Measurements from ENCODE around the gene SLC4A3.

Gene SLC4A3

DNA sequence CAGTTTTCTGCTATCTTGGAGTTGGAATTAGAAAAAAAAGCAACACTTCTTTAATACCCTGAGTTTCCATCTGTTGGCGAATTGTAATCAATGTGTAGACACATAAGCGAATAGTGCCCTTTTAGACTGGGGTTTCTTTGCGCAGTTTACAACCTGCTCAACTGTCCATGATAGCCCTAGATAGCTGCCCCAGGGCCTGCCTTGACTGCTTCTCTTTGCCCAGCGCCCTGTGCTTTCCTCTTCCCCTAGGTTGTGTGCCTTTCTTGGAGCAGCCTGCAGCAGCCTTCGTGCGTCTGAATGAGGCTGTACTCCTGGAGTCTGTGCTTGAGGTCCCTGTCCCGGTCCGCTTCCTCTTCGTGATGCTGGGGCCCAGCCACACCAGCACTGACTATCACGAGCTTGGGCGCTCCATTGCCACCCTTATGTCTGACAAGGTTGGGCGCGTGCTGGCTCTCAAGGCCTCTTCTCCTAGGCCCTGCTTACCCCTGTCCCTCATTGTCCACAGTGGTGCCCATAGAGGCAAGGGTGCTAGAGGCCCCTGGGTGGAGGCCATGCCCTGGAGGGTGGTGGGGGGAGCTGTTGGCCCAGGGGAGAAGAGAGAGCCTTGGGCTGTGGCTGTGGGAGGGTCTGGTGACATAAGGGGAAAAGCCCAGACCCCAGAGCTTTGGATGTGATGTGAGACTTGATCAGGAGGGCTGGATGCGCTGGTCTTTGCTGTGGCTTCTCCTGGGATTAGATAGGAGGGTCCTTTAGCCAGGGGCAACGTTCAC lies 6.9 kb downstream of the SLC4A3 start:
- DNase-seq = no peak

DNA sequence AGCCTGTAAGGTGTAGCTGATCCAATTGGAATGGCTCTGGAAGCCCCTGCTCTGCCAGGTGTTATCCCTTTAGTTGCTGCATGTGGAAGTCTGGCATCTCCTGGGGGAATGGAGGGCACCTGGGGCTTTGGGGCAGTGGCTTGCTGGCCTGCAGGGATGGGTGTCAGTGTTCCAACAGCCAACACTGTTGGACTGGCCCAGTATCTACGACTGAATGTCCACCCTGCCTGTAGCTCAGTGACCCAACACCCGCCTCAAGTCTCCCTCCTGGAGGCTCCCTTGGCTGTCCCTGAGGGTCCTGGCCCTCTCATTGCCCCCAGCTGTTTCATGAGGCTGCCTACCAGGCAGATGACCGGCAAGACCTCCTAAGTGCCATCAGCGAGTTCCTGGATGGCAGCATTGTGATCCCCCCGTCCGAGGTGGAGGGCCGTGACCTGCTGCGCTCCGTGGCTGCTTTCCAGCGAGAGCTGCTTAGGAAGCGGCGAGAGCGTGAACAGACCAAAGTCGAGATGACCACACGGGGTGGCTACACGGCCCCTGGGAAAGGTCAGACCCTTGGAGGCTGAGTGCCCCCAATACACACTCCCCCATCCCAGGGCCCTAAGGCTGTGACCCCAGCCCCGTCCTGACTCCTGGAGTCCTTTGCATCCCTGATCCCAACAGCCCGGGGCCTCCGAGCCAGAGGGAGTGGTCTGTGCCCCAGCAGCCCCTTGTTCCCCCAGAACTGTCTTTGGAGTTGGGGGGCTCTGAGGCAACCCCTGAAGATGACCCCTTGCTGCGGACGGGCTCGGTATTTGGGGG lies 7.7 kb downstream of the SLC4A3 start:
- DNase-seq = no peak

DNA sequence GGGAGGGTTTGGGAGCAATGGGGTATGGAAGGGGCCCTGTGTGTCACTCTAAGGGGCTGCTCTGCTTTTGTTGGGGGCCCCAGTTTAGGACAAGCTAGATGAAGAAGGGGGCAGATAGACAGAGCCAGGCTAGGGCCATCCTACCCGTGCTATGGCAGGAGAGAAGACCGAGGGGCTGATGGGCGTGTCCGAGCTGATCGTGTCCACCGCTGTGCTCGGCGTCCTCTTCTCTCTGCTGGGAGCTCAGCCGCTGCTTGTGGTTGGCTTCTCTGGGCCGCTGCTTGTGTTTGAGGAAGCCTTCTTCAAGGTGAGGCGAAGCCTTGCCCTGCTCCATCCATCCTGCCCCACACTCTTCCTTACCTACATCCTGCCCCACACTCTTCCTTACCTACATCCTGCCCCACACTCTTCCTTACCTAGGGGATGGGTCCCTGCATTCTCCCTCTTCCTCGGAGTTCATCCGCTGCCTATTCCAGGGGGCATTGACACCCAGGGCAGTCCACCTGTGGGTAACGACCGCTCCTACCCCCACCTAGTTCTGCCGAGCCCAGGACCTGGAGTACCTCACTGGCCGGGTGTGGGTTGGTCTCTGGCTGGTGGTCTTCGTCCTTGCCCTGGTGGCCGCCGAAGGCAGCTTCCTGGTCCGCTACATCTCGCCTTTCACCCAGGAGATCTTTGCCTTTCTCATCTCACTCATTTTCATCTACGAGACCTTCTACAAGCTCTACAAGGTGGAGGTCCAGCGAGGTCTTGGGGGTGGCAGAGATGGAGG lies 8.9 kb downstream of the SLC4A3 start:
- DNase-seq = no peak

DNA sequence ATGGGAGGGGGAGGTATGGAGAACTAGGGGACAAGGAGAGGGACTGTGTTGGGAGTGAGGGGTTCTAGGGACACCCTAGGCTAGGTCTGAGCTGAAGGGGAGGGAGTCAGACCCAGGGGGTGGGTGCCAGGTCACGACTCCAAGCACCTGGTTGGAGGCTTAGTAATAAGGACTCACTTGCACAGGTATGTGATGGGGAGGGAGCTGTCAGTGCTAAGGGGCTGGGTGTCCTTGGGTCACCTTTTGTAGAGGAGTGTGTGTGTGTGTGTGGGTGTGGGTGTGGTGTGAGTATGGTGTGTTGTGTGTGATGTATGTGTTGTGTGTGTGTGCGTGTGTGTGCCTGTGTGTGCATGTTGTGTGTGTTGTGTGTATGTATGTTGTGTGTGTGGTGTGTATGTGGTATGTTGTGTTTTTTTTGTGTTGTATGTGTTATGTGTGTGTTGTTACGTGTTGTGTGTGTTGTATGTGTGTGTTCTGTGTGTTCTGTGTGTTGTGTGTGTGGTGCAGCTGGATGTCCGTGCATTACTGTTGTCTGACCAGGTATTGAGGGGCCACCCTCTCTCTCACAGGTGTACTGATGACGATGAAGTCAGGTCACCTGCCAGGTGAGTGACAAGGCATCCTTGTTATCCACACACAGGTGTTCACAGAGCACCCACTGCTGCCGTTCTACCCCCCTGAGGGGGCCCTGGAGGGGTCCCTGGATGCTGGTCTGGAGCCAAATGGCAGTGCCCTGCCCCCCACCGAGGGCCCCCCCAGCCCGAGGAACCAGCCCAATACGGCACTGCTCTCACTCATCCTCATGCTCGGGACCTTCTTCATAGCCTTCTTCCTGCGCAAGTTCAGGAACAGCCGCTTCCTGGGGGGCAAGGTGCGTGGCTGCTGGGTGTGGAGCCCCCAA lies 9.8 kb downstream of the SLC4A3 start:
- no peak for DNase-seq

DNA sequence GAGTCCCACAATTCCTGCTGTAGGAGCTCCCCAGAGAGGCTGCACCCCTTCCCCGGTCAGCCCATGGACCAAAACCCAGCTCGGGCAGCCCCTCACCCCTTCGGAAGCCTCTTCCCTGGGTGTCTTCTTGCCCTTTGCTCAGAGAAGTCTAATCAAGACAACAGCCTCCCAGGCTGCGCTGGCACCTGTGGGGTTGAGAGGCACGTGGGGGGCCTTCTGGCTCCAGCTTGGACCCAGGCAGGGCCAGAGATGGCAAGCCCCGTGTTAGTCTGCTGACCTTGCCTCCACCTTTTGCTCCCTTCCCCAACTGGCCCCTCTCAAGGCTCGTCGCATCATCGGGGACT lies 10.4 kb downstream of the SLC4A3 start:
- DNase-seq = no peak

DNA sequence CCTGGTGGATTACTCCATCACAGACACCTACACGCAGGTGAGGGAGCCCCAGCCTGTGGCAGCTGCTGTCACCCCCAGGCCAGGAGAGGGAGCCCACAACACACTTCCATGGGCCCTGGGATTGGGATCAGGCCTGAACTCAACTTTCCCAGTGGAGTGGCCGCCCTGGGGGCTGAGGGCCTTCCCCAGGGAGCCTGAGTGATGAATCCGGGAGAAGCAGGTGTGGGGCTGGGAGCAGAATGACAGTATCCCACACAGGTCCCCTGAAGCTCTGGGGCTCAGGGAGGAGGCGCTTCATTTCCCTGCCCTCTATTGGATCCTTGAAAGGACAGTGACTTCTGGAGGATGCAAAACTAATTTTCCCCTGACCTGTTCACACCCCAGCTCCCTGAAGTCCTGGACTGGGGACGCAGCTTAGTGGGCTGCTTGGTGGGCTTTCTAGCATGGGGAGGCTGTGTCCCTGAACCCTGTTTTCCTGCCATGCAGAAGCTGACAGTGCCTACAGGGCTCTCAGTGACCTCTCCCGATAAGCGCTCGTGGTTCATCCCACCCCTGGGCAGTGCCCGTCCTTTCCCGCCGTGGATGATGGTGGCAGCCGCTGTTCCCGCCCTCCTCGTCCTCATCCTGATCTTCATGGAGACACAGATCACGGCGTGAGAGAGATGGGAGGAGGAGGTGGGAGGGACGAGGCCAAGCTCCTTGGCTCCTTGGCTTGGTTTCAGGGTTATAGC lies 11.0 kb downstream of the SLC4A3 start:
- no peak for DNase-seq

DNA sequence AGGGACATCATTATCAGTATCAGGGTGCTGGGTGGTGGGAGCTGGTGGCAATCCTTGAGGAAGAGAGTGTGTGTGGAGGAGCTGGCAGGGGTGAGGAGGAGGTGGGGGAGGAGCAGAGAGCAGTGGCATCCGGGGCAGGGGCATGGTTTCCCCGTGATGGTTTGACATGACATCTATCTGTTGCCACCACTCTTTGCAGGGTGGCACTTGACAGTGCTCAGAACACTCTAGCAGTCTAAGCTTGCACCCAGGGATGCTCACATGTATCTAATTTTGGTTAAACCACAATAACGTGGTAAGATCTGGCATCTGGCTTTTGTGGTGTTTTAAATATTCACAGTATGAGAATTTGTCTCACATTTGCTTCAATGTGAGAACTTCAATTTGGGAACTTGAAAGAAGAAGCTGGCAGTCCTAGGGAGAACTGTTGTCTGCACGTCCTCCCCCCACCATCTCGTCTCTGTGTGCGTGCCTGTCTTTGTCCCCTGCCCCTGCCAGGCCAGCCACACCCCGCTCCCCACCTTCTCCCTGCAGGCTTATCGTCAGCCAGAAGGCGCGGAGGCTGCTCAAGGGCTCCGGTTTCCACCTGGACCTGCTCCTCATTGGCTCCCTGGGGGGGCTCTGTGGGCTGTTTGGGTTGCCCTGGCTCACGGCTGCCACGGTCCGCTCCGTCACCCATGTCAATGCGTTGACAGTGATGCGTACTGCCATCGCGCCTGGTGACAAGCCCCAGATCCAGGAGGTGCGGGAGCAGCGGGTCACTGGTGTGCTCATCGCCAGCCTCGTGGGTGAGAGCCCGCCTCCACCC lies 11.7 kb downstream of the SLC4A3 start:
- no peak for DNase-seq

DNA sequence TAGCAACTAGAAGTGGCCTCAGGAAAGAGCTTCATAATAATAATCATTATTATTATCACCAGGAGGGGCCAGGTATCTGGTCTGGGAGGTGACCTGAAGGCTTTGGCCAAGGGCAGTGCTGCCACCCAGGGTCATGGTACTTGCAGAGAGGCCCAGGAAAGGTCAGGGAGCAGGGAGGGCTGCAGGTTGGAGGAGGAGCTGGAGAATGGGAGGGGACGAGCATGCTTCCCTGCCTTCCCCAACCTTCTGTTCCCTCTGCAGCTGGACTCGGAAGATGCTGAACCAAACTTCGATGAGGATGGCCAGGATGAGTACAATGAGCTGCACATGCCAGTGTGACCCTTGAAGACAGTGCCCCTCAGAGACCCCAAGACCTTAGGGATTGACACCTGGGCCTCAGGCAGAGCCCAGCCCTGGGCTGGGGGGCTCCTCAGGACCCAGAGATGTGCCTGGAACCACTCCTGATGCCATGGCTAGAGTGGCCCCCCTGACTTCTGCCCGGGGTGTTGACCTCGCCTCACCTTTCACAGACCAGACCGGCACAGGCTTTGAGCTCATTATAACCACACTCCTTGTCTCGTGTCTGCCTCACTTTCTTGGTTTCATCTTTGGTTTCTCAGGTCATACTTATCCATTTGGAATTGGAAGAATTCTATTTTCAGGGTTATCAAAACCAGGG lies 14.1 kb downstream of the SLC4A3 start:
- no peak for DNase-seq

DNA sequence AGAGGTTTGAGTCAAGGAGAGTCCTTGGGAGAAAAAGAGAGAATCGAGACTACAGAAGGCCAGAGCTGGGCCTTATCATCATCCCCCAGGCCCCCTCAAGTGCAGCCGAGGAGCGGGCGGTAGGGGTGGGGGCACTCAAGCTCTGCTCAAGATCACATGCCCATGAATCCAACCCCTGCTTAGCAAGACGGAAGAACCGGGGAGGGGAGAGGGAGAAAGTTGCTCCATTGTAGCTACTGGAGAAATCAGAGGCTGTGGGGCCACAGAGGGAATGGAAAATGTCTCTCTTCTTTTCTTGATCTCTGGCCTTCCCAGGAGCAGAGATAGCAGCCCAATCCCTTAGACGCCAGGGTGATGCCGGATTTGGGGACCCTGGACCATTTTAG lies 14.6 kb downstream of the SLC4A3 start:
- no peak for DNase-seq

DNA sequence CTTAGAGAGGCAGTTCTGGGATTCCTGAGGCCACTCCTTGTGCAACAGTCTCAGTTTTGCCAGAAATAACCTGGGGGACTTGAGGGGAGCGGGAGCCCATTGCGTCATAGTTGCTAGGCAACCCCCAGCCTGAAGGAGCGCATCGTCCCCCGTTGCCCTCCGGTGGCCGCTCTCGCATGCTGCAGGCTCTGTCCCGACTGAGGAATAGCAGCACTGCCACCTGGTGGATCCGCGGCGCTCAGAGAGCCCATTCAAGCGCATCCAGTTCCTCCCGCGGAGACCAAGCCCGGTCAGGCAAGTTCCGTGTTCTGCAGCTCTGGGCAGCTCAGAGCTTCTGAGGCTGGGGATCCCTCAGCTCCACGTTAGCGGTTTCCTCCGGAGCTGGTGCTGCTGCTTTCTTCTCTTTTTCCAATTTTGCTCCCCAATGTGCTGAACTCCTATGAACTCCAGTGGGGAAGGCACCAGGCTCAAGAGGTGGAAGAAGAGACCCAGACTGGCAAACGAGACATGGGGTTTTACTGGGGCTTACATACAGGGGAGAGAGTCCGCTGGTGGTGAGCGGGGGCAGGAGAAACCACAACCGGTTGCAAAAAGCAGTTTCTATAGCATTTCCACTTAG lies 15.1 kb downstream of the SLC4A3 start:
- DNase-seq = peak; percentile 93

DNA sequence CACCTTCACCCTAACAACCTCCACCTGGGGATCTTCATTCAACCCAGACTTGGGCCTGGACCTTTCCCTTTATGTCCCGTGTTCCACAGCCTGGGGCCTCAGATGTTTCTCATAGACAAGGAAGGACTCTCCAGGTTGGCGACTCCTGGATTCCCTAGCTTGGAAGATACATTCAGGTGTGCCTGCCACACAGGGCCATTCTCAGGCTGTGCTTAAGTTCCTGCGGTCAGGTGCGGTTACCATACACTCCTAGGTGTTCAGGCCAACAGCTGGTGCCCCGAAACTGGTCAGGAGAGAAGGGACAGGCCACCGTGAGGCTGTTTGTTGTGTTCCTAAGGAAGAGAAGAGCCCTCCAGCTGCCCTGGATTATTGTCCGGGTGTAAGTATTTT lies 15.6 kb downstream of the SLC4A3 start:
- DNase-seq = no peak

DNA sequence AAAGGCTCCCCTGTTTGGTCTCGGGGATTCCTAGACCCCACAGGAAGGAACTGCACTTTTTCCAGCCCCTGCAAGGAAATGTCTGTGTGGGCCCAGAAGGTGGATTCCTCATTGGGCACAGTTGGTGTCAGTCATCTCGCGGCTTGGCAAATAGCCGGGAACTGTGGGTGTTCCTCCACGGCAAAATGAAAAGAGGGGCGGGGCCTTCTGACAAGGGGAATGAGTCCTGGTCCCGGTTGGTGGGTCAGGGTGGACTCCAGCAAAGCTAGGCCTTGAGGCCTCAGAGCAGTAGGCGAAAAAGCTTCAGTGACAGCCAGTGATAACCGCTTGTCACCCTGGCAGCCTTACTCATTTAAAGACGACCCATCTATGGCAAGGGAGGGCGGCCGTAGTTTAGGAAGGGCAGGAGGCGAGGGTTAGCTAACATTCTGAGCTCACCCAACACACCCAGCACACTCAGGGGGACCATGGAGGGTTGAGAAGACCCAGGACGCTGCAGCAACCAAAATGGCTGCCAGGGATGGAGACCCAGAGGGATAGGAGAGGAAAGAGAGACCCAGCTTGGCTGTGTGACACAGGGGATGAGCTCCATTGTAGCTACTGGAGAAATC lies 16.5 kb downstream of the SLC4A3 start:
- no peak for DNase-seq

DNA sequence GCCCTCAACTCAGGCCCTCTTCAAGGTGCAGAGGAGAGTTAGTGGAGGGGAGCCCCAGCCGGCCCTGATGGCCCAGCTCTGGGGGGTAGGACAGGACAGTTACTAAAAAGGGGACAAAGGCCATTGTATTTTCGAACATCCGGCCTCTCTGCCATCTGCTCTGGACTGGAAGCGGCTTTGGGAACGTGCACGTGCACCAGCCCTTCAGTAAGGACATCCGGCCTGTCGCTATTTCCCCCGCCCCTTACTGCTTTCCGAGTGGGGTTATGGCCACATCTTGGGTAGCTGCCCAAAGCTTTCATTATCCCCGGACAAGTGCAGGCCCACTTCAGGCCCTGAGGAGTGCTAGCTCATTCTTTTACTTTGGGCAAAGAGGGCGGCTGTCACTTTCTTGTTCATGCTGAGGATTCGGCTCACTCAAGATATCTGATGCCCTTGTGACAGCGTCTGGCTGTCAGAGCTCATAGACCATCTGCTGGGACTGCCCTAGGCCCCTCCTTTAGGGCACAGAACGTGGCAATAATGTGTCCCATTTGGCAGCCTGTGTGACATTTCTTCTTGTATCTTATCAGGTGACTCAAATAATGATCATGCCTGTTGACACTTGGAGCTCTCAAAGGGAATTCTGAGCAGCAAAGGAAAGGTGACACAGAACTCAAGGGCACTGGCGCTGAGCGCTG lies 17.5 kb downstream of the SLC4A3 start:
- DNase-seq = no peak

DNA sequence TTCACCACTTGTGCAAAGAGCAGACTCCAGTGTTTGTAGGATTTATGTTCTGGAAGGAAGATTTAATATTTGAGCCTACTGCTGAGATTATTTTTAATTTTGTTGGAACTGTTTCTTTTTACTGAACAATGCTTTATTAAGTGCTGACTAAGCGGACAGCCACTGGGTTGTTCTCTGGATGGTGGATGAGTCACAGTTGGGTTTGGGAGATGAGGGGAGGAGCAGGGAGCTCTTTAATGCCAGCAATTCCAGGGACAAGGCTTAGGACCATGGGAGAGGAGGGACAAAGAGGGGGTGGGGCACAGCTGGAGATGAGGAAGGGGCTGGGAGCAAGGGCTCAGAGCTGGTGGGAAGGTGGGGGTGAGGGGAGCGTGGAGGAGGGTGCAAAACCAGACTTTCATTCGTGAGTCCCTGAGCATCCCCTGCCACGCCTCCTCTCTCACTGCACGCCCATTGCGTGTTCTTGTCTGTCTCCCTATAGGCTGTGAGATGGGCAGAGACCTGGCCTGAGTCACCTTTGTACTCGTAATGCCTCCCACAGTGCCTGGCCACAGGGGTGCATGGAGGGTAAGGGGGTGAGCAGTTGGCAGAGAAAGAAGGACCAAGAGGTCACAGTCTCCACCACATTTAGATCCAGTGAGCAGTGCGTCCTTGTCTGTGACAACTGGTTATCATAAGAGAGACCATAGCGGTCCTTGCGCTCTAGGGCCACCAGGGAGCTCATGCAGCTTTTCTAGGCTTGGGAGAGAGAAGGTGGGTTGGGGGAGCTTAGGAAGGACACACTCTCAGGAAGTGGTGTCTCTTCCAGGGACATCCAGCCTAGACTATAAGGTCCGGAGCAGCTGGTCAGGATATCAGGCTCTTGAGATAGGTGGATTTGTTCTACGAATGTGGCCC lies 18.4 kb downstream of the SLC4A3 start:
- no peak for DNase-seq

DNA sequence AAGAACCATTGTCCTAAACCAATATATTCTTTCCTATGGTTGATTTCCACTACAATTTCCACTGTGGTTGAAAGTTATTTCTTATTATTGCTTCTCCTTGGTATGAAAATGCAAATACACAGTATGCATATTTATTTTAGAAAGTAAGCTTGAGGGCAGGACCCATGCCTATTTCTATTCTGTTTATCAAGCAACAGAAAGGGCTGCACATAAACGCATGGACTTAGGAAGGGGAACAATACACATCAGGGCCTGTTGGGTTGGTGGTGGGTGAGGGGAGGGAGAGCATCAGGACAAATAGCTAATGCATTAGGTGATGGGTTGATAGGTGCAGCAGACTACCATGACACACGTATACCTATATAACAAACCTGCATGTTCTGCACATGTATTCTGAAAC lies 20.7 kb downstream of the SLC4A3 start:
- no peak for DNase-seq

DNA sequence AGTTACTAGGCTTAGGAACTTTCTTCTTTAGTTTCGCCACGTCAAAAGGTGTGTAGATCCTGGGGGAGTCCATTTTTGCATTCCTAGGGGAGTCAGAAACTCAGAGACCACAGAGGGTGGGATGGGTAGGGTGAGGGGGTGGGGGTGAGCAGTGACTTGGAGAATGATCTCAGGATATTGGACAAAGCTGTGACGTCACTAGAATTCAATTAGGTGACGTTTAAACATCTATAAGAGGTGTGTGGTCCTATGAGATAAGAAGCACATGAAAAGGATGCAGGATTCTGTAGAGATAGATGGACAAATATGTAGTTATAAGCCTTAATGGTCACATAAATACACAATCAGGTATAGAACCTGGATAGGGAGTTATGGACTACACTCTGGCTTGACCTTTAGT lies 21.5 kb downstream of the SLC4A3 start:
- DNase-seq = no peak

DNA sequence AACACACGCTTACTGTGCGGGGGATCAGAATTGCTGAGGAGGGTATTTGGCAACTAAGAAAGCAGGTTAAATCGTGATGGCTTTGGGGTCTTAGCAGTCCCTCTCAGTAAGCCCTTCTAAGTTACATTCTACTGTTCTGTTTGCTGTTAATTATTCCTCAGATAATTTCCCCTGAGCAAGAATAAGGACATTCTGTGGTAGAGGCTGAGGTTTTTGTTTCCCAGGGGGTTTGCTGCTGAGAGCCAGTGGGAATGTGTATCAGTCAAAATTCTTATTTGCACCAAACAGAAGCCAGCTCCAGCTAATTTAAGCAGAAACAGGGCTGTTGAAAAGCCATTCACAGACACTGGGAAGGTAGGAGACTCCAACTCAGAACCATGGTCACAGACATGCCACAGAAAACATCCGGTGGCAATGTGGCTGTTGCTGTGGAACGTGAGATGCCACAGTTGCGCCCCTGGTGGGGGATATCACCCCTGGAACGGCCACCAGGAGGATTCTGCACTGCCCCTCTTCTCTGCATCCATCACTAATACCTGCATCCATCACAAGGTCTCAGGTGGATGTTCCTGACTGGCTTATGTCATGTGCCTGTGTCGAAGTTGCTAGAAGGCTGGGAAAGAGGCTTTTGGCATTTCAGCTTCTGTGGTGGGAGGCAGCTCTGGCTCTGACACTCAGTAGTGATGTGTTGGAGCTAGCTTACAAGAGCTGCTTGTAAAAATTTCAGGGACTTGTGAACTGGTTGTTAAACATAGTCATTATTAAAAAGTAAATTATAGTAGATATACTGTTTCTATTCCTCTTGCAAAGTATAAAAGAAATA lies 23.2 kb downstream of the SLC4A3 start:
- DNase-seq = no peak
